HepG2 (cell line): ENCODE data around the gene ZG16. TPM values are rescaled to one million over a fixed set of nuclear protein-coding genes. Genes with fewer than 3 reads are reported as not detected.

ENCODE experiments used
- CEBPB ChIP-seq: IDR thresholded peaks from 2 replicates; pipeline ENCODE4 v1.6.1; 2011; ENCODE audit warnings: low read depth, low read length, improper control_type of control experiment, borderline replicate concordance
- CEBPG ChIP-seq: IDR thresholded peaks from 2 replicates; pipeline ENCODE4 v1.6.1; 2016
- DPF2 ChIP-seq: sonication (generic); formaldehyde crosslinking; IDR thresholded peaks from 2 replicates; pipeline ENCODE4 v1.4.0; 2020; ENCODE audit warnings: mild to moderate bottlenecking, low read depth, missing genetic modification reagents, borderline replicate concordance
- E2F2 ChIP-seq: sonication (generic); formaldehyde crosslinking; IDR thresholded peaks from 2 replicates; pipeline ENCODE4 v1.4.0; 2020; ENCODE audit warnings: missing genetic modification reagents, borderline replicate concordance
- JDP2 ChIP-seq: sonication (generic); formaldehyde crosslinking; IDR thresholded peaks from 2 replicates; pipeline ENCODE4 v1.8.1; 2022; ENCODE audit warnings: missing genetic modification reagents, borderline replicate concordance
- KAT8 ChIP-seq: IDR thresholded peaks from 2 replicates; pipeline ENCODE4 v1.6.1; 2016; ENCODE audit warnings: missing genetic modification reagents, missing compliant biosample characterization
- TBX3 ChIP-seq: fragments of 450-650 bp; IDR thresholded peaks from 2 replicates; pipeline ENCODE4 v1.6.1; 2017; ENCODE audit warnings: antibody characterized with exemption, mild to moderate bottlenecking, inconsistent platforms, borderline replicate concordance
- TCF7 ChIP-seq: sonication (generic); IDR thresholded peaks from 2 replicates; pipeline ENCODE4 v1.6.1; 2016; ENCODE audit warnings: antibody characterized with exemption, low read depth
- ZFX ChIP-seq: sonication (generic); formaldehyde crosslinking; IDR thresholded peaks from 2 replicates; pipeline ENCODE4 v1.4.0; 2020; ENCODE audit warnings: mild to moderate bottlenecking, low read depth, missing genetic modification reagents, moderate library complexity
- ZFYVE20 ChIP-seq: sonication (generic); formaldehyde crosslinking; IDR thresholded peaks from 2 replicates; pipeline ENCODE4 v1.8.0; 2023; ENCODE audit warnings: low read depth, mild to moderate bottlenecking, moderate library complexity, missing genetic modification reagents, borderline replicate concordance
- ZMAT3 ChIP-seq: sonication (generic); formaldehyde crosslinking; conservative IDR thresholded peaks from 2 replicates; pipeline ENCODE4 v1.7.0; 2021; ENCODE audit warnings: missing genetic modification reagents
- ZMYM4 ChIP-seq: sonication (generic); formaldehyde crosslinking; IDR thresholded peaks from 2 replicates; pipeline ENCODE4 v1.8.1; 2023; ENCODE audit warnings: mild to moderate bottlenecking, missing genetic modification reagents
- ZNF12 ChIP-seq: sonication (generic); formaldehyde crosslinking; IDR thresholded peaks from 2 replicates; pipeline ENCODE4 v1.5.0; 2020; ENCODE audit warnings: missing genetic modification reagents
- ZNF230 ChIP-seq: sonication (generic); formaldehyde crosslinking; IDR thresholded peaks from 2 replicates; pipeline ENCODE4 v1.4.0; 2020; ENCODE audit warnings: mild to moderate bottlenecking, missing genetic modification reagents
- ZNF3 ChIP-seq: IDR thresholded peaks from 2 replicates; pipeline ENCODE4 v1.7.0; 2017; ENCODE audit warnings: inconsistent platforms
- ZNF451 ChIP-seq: sonication (generic); formaldehyde crosslinking; IDR thresholded peaks from 2 replicates; pipeline ENCODE4 v1.5.0; 2020; ENCODE audit warnings: mild to moderate bottlenecking, missing genetic modification reagents
- ZNF547 ChIP-seq: sonication (generic); formaldehyde crosslinking; IDR thresholded peaks from 2 replicates; pipeline ENCODE4 v1.5.1; 2020; ENCODE audit warnings: mild to moderate bottlenecking, missing genetic modification reagents
- ZNF644 ChIP-seq: IDR thresholded peaks from 2 replicates; pipeline ENCODE4 v1.6.1; 2016; ENCODE audit warnings: low read depth
- ZNF672 ChIP-seq: sonication (generic); formaldehyde crosslinking; IDR thresholded peaks from 2 replicates; pipeline ENCODE4 v1.8.1; 2022; ENCODE audit warnings: missing genetic modification reagents
- ZNF777 ChIP-seq: sonication (generic); formaldehyde crosslinking; IDR thresholded peaks from 2 replicates; pipeline ENCODE4 v1.4.0; 2020; ENCODE audit warnings: missing genetic modification reagents
- ZNF841 ChIP-seq: sonication (generic); formaldehyde crosslinking; IDR thresholded peaks from 2 replicates; pipeline ENCODE4 v1.8.1; 2023; ENCODE audit warnings: missing genetic modification reagents, borderline replicate concordance
- polyA plus RNA-seq, 8 experiments: library from polyadenylated mRNA; depleted of rRNA in 3 of 8; stranded (reverse) in 7 of 8; unstranded in 1 of 8; fragments of >200 nt; fragmentation: Illumina TruSeq in 4 of 8; extraction: Trizol in 4 of 8; gene quantifications; 2 replicates each; pipeline versions ENCODE4 v1.2.1 to v1.2.3, GENCODE V29; 2011 to 2016; ENCODE audit warnings: low read depth in 4 of 8, missing spikeins in 1 of 8, mixed read lengths in 1 of 8; ENCODE audit not compliant: insufficient read depth in 1 of 8
- total RNA-seq, 5 experiments: library from RNA; depleted of rRNA; stranded (reverse); fragments of >200 nt; fragmentation: Illumina TruSeq; extraction: Trizol; gene quantifications; 2 replicates each; pipeline ENCODE4 v1.2.3, GENCODE V29; 2016; ENCODE audit warnings: low read depth in 1 of 5
- TF ChIP-seq, protein P1 (sequence below): sonication (generic); formaldehyde crosslinking; IDR thresholded peaks from 2 replicates; pipeline ENCODE4; 2020; ENCODE audit warnings: missing genetic modification reagents, mild to moderate bottlenecking, borderline replicate concordance
- TF ChIP-seq, protein P2 (sequence below): sonication (generic); formaldehyde crosslinking; IDR thresholded peaks from 2 replicates; pipeline ENCODE4 v1.4.0; 2020; ENCODE audit warnings: missing genetic modification reagents
- TF ChIP-seq, protein P3 (sequence below): sonication (generic); formaldehyde crosslinking; IDR thresholded peaks from 2 replicates; pipeline ENCODE4 v1.9.0; 2022; ENCODE audit warnings: missing genetic modification reagents, mild to moderate bottlenecking, borderline replicate concordance

The ZG16 gene
- total and polyA plus RNA-seq, 2 of the 13 experiments (the other 11 are each of a cell fraction or from before 2014, with no cell fraction given): 0.04 to 0.07 TPM

- TF ChIP-seq, protein P1, sequence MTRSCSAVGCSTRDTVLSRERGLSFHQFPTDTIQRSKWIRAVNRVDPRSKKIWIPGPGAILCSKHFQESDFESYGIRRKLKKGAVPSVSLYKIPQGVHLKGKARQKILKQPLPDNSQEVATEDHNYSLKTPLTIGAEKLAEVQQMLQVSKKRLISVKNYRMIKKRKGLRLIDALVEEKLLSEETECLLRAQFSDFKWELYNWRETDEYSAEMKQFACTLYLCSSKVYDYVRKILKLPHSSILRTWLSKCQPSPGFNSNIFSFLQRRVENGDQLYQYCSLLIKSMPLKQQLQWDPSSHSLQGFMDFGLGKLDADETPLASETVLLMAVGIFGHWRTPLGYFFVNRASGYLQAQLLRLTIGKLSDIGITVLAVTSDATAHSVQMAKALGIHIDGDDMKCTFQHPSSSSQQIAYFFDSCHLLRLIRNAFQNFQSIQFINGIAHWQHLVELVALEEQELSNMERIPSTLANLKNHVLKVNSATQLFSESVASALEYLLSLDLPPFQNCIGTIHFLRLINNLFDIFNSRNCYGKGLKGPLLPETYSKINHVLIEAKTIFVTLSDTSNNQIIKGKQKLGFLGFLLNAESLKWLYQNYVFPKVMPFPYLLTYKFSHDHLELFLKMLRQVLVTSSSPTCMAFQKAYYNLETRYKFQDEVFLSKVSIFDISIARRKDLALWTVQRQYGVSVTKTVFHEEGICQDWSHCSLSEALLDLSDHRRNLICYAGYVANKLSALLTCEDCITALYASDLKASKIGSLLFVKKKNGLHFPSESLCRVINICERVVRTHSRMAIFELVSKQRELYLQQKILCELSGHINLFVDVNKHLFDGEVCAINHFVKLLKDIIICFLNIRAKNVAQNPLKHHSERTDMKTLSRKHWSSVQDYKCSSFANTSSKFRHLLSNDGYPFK (CRISPR knock-in tag): peak; percentile 93; the same call in 1 of the 2 replicates
- peak; percentile 80 for TF ChIP-seq ZMAT3 (CRISPR knock-in tag)
- TF ChIP-seq, protein P2, sequence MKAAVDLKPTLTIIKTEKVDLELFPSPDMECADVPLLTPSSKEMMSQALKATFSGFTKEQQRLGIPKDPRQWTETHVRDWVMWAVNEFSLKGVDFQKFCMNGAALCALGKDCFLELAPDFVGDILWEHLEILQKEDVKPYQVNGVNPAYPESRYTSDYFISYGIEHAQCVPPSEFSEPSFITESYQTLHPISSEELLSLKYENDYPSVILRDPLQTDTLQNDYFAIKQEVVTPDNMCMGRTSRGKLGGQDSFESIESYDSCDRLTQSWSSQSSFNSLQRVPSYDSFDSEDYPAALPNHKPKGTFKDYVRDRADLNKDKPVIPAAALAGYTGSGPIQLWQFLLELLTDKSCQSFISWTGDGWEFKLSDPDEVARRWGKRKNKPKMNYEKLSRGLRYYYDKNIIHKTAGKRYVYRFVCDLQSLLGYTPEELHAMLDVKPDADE (CRISPR knock-in tag): no peak; the same call in 1 of the 2 replicates
- TF ChIP-seq TCF7: no peak
- TF ChIP-seq ZNF451 (CRISPR knock-in tag): peak; percentile 89
- no peak for TF ChIP-seq ZNF12 (CRISPR knock-in tag)
- peak; percentile 54; the same call in 1 of the 2 replicates for TF ChIP-seq CEBPG
- TF ChIP-seq E2F2 (CRISPR knock-in tag): peak; percentile 60; the same call in 1 of the 2 replicates
- no peak for TF ChIP-seq JDP2 (CRISPR knock-in tag)
- peak; percentile 93 for TF ChIP-seq ZMYM4 (CRISPR knock-in tag)
- TF ChIP-seq ZNF672 (CRISPR knock-in tag): no peak
- TF ChIP-seq, protein P3, sequence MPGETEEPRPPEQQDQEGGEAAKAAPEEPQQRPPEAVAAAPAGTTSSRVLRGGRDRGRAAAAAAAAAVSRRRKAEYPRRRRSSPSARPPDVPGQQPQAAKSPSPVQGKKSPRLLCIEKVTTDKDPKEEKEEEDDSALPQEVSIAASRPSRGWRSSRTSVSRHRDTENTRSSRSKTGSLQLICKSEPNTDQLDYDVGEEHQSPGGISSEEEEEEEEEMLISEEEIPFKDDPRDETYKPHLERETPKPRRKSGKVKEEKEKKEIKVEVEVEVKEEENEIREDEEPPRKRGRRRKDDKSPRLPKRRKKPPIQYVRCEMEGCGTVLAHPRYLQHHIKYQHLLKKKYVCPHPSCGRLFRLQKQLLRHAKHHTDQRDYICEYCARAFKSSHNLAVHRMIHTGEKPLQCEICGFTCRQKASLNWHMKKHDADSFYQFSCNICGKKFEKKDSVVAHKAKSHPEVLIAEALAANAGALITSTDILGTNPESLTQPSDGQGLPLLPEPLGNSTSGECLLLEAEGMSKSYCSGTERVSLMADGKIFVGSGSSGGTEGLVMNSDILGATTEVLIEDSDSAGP (CRISPR knock-in tag): peak; percentile 96
- TF ChIP-seq CEBPB: no peak
- no peak for TF ChIP-seq ZNF841 (CRISPR knock-in tag)
- peak; percentile 63; the same call in 1 of the 2 replicates for TF ChIP-seq ZNF777 (CRISPR knock-in tag)
- TF ChIP-seq ZFYVE20: no peak; the same call in 1 of the 2 replicates
- TF ChIP-seq ZNF644: no peak
- no peak; the same call in 1 of the 2 replicates for TF ChIP-seq ZNF547
- no peak; the same call in 1 of the 2 replicates for TF ChIP-seq TBX3
- 0 out of 2 replicates have a peak, but pooled peaks have one; percentile 84 for TF ChIP-seq ZNF230
- TF ChIP-seq DPF2: no peak; the same call in 1 of the 2 replicates
- no peak for TF ChIP-seq ZNF3 (CRISPR knock-in tag)
- peak; percentile 96 for TF ChIP-seq KAT8 (CRISPR knock-in tag)
- TF ChIP-seq ZFX (CRISPR knock-in tag): peak; percentile 96
Observed at GRCh38 chr16:29790183-29790948, 12.3 kb downstream of the ZG16 start, which contains the start of gene KIF22 (continued).
